GM12892 (cell line): ENCODE data around the gene CCDC141.
A peak's percentile ranks its signal among the peaks of the same experiment; 100 is the strongest.

Source experiments
- DNase-seq: peaks from one replicate; pipeline ENCODE4 v3.0.0; 2011; ENCODE audit not compliant: insufficient read length
- FAIRE-seq: peaks from 2 replicates; lab custom pipeline; 2011; peaks lifted over from hg19 to GRCh38; lab: Jason Lieb, UNC
- POLR2A ChIP-seq: IDR thresholded peaks from 2 replicates; pipeline ENCODE4 v1.6.1; 2011; ENCODE audit warnings: low read depth, low read length, control low read depth
- POLR2AphosphoS5 ChIP-seq: IDR thresholded peaks from 2 replicates; pipeline ENCODE4 v1.6.1; 2011; ENCODE audit warnings: low read depth, low read length, control low read depth
- TAF1 ChIP-seq: IDR thresholded peaks from 2 replicates; pipeline ENCODE4 v1.6.1; 2011; ENCODE audit warnings: low read depth, mild to moderate bottlenecking, control low read depth, low read length, borderline replicate concordance

The CCDC141 gene

GRCh38 chr2:178905261-178905660 lies 144.7 kb downstream of the CCDC141 start:
- TF ChIP-seq POLR2A (no peak), TAF1 (no peak), POLR2AphosphoS5 (no peak)

DNA sequence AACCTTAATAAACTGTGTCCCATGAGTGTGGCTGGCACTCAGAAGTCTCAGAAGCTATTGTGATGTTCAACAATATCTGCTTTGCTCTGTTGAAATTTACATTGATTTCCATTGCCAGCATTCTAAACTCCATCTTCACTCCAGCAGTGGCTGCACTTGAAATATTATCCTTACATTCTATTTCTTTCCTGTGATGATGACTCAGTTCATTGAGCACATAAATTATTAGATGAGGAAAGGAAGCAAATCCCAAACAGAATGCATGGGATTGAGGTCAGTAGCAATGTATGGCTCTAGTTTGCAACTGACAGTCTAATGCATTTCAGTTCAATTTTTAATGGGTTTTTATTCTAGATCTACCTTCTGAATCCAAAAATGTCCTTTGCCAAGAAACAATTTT lies 150.3 kb downstream of the CCDC141 start:
- DNase-seq (no peak), FAIRE-seq (no peak)
- no peak for TF ChIP-seq TAF1
- no peak for TF ChIP-seq POLR2A
- no peak for TF ChIP-seq POLR2AphosphoS5

More at GRCh38 chr2:178905261-178905660, 144.7 kb downstream of the CCDC141 start:
- FAIRE-seq (no peak), DNase-seq (no peak)

GRCh38 chr2:178895872-178896271 lies 154.1 kb downstream of the CCDC141 start:
- FAIRE-seq (no peak), DNase-seq (no peak)
- no peak for TF ChIP-seq POLR2A
- TF ChIP-seq POLR2AphosphoS5: no peak
- no peak for TF ChIP-seq TAF1

GRCh38 chr2:178895171-178895570 lies 154.8 kb downstream of the CCDC141 start:
- TF ChIP-seq POLR2A (no peak), TAF1 (no peak), POLR2AphosphoS5 (no peak)
- FAIRE-seq: no peak

DNA sequence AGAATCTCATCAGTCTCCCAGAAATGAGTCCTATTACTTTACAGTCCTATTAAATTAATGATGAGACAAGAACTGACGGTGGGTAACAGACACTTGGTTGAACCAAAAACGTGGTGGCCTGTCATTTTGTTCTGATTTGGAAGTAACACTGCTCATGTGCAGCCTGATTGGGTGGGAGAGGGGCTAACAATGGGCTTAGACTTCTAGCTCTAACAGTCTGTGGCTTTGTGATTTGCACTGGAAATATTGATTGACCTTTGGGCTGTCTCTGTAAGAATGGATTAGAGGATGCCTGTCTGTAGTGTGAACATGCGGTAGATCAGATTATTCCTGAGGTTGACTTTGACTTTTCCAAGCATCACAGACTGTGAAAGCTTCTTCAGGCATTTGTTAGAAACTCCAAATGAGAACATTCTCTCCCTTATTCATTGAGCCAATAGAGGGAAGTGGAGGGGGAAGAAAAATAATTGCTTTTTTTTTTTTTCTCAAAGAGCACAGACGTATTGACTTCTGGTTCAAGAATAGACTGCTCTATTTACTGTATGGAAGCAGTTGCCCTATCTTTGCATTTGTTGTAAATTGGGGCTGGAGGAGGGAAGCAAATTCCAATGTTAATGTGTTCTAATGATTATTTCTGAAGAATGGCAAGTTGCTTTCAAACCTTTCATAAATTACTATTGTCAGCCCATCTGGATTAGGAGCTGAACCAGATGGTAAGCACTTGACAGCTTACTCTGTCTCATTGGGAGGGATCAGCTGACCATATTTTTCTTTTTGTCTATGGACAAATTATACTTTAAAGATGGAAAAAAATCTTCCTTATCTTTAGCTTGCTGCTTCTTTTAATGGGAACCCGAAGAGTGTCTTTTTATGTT lies 156.9 kb downstream of the CCDC141 start:
- TF ChIP-seq POLR2AphosphoS5: no peak
- TF ChIP-seq POLR2A: no peak
- no peak for TF ChIP-seq TAF1
- FAIRE-seq (no peak), DNase-seq (no peak)

More at GRCh38 chr2:178895171-178895570, 154.8 kb downstream of the CCDC141 start:
- no peak for DNase-seq

- TF ChIP-seq TAF1 (no peak), POLR2AphosphoS5 (no peak), POLR2A (no peak)
- FAIRE-seq: no peak
- DNase-seq: no peak
These were observed 157.9 kb downstream of the CCDC141 start for GRCh38 chr2:178891959-178892485.

DNA sequence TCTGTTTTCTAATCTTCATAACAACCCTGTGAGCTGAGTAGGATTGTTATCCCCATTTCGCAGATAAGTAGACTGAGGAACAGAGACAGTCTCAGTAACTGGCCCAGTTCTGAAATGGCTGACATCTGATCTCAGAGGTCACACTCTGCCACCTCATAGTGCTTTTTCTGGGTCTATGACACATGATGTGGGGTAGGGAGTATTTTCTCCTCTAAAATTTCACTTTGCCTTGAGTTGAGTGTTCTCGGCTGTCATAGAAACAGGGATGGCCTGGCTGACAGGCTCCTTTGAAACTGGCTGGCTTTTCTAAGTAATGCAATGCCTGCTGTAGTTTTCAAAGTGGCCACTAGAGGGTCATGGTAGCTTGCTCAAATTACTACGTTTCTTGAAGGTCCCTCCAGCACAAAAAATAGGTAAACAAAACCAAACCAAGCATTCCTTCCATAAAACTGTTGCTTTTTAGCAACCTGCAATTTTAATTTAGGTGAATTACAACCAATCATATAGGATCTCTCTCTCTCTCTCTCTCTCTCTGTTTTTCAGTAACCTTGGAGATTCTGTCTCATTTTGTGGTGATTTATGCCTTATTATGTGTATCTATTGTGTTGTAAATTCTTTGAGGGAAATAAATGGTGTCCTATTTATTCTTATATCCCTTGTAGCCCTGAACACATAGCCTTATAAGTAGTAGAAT lies 158.5 kb downstream of the CCDC141 start:
- peak; percentile 97 for FAIRE-seq
- no peak for TF ChIP-seq POLR2AphosphoS5
- DNase-seq: no peak

- peak; percentile 53 for FAIRE-seq
- no peak for DNase-seq
- TF ChIP-seq POLR2AphosphoS5 (no peak), POLR2A (no peak), TAF1 (no peak)
These were observed 163.9 kb downstream of the CCDC141 start for GRCh38 chr2:178886006-178886405.

DNA sequence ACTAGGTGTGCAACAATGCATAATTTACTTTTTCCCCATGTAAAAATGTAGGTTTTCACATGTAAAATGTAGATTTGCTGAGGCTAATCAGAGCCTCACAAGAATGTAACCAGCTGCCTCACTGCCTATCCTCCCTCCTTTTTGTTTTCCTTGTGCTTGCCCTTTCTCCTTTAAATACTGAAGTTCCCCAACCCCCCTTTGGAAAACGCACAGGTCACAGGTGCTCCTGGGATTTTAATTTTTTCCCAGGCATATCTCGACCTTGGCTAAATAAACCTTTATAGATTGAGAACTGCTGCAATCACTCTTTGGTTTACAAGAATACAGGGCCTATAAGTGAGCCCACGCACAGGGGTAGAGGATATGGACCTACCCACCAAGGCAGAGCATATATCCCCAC lies 165.5 kb downstream of the CCDC141 start:
- DNase-seq: no peak
- no peak for FAIRE-seq
- no peak for TF ChIP-seq POLR2A
- no peak for TF ChIP-seq POLR2AphosphoS5
- no peak for TF ChIP-seq TAF1

DNA sequence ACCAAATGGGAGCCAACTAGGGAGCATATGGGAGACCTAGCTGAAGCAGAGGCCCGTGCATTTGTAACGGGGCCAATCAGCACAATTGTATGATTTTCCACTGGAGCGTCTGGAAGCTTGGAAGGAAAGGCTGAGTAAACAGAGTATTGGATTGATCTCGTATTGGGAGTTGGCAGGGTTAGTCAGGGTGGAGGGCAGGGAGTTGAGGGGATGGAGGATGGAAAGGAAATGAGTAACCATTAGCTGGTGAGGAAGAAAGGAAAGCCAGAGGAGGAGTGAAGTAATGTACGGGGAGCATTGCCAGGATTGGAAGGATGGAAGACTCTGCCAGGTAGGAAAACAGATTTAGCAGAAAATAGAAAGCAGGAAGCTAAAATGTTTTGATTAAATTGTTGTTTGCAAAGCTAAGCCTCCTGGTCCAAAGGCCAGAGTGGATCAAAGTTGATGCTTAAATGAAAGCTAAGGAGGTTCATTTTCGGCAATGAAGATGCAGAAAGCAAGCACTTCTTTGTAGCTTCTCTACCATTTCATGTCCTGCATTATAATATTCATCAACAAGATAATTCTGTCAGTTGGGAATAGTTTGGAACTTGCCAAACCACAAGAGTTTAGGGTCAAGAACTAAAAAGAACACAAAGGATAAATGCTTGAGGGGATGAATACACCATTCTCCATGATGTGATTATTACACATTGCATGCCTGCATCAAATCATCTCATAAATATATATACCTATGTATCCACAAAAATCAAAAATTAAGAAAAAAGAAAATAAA lies 167.1 kb downstream of the CCDC141 start:
- TF ChIP-seq TAF1: no peak
- no peak for TF ChIP-seq POLR2AphosphoS5
- no peak for TF ChIP-seq POLR2A
- DNase-seq (no peak), FAIRE-seq (no peak)

- no peak for DNase-seq
- no peak for FAIRE-seq
- TF ChIP-seq POLR2AphosphoS5: no peak
- TF ChIP-seq TAF1: no peak
- no peak for TF ChIP-seq POLR2A
These were observed 168.9 kb downstream of the CCDC141 start for GRCh38 chr2:178881075-178881474.

- DNase-seq (no peak), FAIRE-seq (no peak)
- TF ChIP-seq TAF1: no peak
- no peak for TF ChIP-seq POLR2A
- TF ChIP-seq POLR2AphosphoS5: no peak
These were observed 169.7 kb downstream of the CCDC141 start for GRCh38 chr2:178880257-178880656.
